Neural crest cell (in vitro differentiated cells): ENCODE measurements around the gene KRT39. TPM values are rescaled to one million over a fixed set of nuclear protein-coding genes. Genes with fewer than 3 reads are reported as not detected.
"Not testable (repeated sequence)": the region's sequence is repeated elsewhere in the genome, so short reads cannot be mapped to it uniquely, and the experiment has no call there.

Experiments
- DNase-seq: peaks from one replicate; pipeline ENCODE4 v3.0.0; 2021; ENCODE audit warnings: low read depth, mixed read lengths, low spot score
- H3K27ac Mint-ChIP-seq: one replicate; pipeline ENCODE4 v1.8.0; 2021; ENCODE audit warnings: mild to moderate bottlenecking, mixed read lengths; ENCODE audit not compliant: unreplicated experiment
- H3K27me3 Mint-ChIP-seq: 2 replicates; pipeline ENCODE4 v1.8.0; 2021; ENCODE audit warnings: low read depth, mild to moderate bottlenecking, mixed read lengths
- H3K36me3 Mint-ChIP-seq: 2 replicates; pipeline ENCODE4 v1.8.0; 2021; ENCODE audit warnings: low read depth, mild to moderate bottlenecking, mixed read lengths
- H3K4me1 Mint-ChIP-seq: 2 replicates; pipeline ENCODE4 v1.8.0; 2021; ENCODE audit warnings: mixed read lengths
- H3K4me3 Mint-ChIP-seq: one replicate; pipeline ENCODE4 v1.8.0; 2021; ENCODE audit warnings: mild to moderate bottlenecking, mixed read lengths
- H3K9me3 Mint-ChIP-seq: 2 replicates; pipeline ENCODE4 v1.8.0; 2021; ENCODE audit warnings: mixed read lengths
- total RNA-seq: library from RNA; stranded (reverse); gene quantifications from 2 replicates; pipeline ENCODE4 v1.2.1, GENCODE V29; 2021
- TF ChIP-seq, protein P1 (sequence below): fragments of 200-600 bp; sonication (generic); conservative IDR thresholded peaks from 2 replicates; pipeline ENCODE4 v1.5.0; 2021; ENCODE audit warnings: antibody characterized with exemption, mild to moderate bottlenecking

Gene KRT39
- total RNA-seq, 1 donor from 2014 or later: not detected

DNA sequence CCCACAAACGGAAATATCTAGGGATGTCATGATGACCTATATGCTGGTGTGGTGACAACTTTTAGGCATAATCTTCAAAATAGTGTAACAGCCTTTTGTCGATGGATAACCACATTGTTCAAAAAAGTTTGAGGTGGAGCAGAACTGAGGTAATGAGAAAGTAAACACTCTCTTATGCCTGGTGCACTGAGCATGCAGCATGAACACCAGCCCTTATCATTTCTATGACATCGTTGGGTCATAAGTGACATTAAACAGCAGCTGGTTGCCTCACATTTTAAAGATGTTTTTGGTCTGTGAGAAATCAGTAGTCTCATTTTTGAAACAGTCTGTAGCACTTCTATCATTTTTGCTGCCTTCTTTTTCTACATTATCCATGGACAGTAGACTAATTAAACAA lies 31.1 kb downstream of the KRT39 start:
- Mint-ChIP-seq H3K27me3 (no peaks in the 10 kb centered on the region), H3K27ac (no peak overlapping the region), H3K9me3 (no peaks in the 10 kb centered on the region), H3K36me3 (no peaks in the 10 kb centered on the region), H3K4me1 (peaks cover 27% of the 10 kb centered on the region), H3K4me3 (no peak overlapping the region)
- TF ChIP-seq, protein P1, sequence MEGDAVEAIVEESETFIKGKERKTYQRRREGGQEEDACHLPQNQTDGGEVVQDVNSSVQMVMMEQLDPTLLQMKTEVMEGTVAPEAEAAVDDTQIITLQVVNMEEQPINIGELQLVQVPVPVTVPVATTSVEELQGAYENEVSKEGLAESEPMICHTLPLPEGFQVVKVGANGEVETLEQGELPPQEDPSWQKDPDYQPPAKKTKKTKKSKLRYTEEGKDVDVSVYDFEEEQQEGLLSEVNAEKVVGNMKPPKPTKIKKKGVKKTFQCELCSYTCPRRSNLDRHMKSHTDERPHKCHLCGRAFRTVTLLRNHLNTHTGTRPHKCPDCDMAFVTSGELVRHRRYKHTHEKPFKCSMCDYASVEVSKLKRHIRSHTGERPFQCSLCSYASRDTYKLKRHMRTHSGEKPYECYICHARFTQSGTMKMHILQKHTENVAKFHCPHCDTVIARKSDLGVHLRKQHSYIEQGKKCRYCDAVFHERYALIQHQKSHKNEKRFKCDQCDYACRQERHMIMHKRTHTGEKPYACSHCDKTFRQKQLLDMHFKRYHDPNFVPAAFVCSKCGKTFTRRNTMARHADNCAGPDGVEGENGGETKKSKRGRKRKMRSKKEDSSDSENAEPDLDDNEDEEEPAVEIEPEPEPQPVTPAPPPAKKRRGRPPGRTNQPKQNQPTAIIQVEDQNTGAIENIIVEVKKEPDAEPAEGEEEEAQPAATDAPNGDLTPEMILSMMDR: no peak
- DNase-seq: no peak

- peaks cover 25% of the 10 kb centered on the region for H3K4me1 Mint-ChIP-seq
- TF ChIP-seq, protein P1: no peak
- DNase-seq: no peak
- no peaks in the 10 kb centered on the region for H3K36me3 Mint-ChIP-seq
- no peaks in the 10 kb centered on the region for H3K27me3 Mint-ChIP-seq
- peaks cover 2% of the 10 kb centered on the region for H3K9me3 Mint-ChIP-seq
- no peak overlapping the region for H3K4me3 Mint-ChIP-seq
- H3K27ac Mint-ChIP-seq: no peak overlapping the region
Observed at GRCh38 chr17:40932608-40933007, 34.1 kb downstream of the KRT39 start.

GRCh38 chr17:40931311-40931710 lies 35.4 kb downstream of the KRT39 start:
- Mint-ChIP-seq H3K27me3 (peaks cover under 1% of the 10 kb centered on the region), H3K27ac (no peak overlapping the region), H3K4me3 (no peak overlapping the region)

DNA sequence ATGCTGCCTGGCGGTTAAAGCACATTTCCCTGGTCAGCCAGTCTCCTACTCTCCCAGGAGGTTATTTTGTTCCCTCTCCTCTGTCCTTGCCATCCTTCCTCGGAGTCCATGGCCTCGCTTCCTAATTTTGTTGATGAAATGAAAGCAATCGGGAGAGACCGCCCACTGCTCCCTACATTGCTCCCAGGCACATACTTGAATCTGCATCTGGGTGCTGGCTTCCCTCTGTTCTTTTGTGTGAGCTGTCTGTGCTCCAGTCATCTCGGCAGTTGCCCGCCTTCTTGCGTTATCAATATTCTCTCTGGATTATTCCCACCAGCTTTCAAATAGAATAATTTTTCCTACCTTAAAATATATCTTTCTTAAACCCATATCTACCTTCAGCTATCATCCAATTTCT lies 40.4 kb downstream of the KRT39 start:
- no peaks in the 10 kb centered on the region for H3K36me3 Mint-ChIP-seq

More at GRCh38 chr17:40931311-40931710, 35.4 kb downstream of the KRT39 start:
- no peaks in the 10 kb centered on the region for H3K36me3 Mint-ChIP-seq
- TF ChIP-seq, protein P1: no peak
- peaks cover 2% of the 10 kb centered on the region for H3K9me3 Mint-ChIP-seq
- peaks cover 28% of the 10 kb centered on the region for H3K4me1 Mint-ChIP-seq
- no peak for DNase-seq

GRCh38 chr17:40922239-40922638 lies 44.5 kb downstream of the KRT39 start:
- H3K9me3 Mint-ChIP-seq: no peaks in the 10 kb centered on the region
- no peak for DNase-seq
- H3K27ac Mint-ChIP-seq: peak overlapping the region; percentile 61
- H3K4me1 Mint-ChIP-seq: peaks cover 13% of the 10 kb centered on the region
- peaks cover 3% of the 10 kb centered on the region for H3K27me3 Mint-ChIP-seq
- H3K36me3 Mint-ChIP-seq: no peaks in the 10 kb centered on the region
- TF ChIP-seq, protein P1: no peak
- no peak overlapping the region for H3K4me3 Mint-ChIP-seq

More for the DNA sequence above, 40.4 kb downstream of the KRT39 start:
- Mint-ChIP-seq H3K9me3 (peaks cover 2% of the 10 kb centered on the region), H3K27me3 (peaks cover 3% of the 10 kb centered on the region), H3K27ac (no peak overlapping the region), H3K4me3 (no peak overlapping the region), H3K4me1 (peaks cover 14% of the 10 kb centered on the region)
- TF ChIP-seq, protein P1: no peak
- no peak for DNase-seq

DNA sequence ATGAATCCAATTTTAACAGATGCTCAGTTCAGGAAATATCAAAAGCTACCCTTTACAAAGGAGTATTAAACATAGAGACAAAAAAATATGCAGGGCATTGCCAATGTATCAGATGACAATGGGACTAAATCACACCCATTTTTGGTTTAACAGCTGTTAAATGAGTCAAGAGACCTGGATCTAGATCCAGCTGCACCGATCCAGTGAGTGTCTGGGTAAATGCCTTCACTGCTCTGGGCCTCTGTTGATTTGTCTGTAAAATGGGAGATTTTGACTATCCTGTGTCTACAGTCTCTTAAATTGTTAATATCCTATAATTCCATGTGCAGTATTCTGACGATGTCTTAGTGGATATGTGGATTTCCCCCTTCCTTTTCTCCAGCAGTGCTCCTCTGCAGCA lies 45.7 kb downstream of the KRT39 start:
- H3K27ac Mint-ChIP-seq: no peak overlapping the region
- DNase-seq: no peak
- no peaks in the 10 kb centered on the region for H3K9me3 Mint-ChIP-seq
- TF ChIP-seq, protein P1: no peak
- no peaks in the 10 kb centered on the region for H3K36me3 Mint-ChIP-seq
- no peaks in the 10 kb centered on the region for H3K27me3 Mint-ChIP-seq
- peaks cover 7% of the 10 kb centered on the region for H3K4me1 Mint-ChIP-seq
- no peak overlapping the region for H3K4me3 Mint-ChIP-seq

GRCh38 chr17:40917116-40917515 lies 49.6 kb downstream of the KRT39 start:
- not testable (repeated sequence) for H3K27me3 Mint-ChIP-seq, H3K4me1 Mint-ChIP-seq, H3K4me3 Mint-ChIP-seq

More at GRCh38 chr17:40917116-40917515, 49.6 kb downstream of the KRT39 start:
- not testable (repeated sequence) for DNase-seq, H3K36me3 Mint-ChIP-seq, H3K27ac Mint-ChIP-seq, H3K9me3 Mint-ChIP-seq
